ENCODE results near the gene RAB3A.

RAB3A gene

DNA sequence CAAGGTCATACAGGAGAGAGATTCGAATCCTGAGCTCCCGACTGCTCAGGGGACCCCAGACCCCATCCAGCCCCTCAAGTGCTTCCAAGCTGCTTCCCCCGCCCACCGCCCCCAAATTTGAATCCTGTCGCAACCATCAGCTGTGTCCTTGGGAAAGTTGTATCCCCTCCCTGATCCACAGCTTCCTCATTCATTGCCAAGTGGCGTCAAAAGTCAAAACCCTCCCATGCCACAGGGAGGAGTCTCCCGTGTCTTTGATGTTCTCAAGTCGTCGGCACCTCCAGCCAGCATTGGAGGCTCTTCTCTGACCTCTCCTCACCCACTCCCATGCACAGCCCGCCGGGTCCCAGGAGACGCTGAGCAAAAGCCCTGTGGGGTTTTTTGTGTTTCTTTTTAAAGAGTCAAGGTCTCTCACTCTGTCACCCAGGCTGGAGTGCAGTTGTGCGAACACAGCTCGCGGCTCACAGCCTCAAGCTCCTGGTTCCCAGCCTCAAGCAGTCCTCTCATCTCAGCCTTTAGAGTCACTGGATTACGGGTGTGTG is 33.1 kb downstream of the RAB3A start:
- TF ChIP-seq, protein P1, sequence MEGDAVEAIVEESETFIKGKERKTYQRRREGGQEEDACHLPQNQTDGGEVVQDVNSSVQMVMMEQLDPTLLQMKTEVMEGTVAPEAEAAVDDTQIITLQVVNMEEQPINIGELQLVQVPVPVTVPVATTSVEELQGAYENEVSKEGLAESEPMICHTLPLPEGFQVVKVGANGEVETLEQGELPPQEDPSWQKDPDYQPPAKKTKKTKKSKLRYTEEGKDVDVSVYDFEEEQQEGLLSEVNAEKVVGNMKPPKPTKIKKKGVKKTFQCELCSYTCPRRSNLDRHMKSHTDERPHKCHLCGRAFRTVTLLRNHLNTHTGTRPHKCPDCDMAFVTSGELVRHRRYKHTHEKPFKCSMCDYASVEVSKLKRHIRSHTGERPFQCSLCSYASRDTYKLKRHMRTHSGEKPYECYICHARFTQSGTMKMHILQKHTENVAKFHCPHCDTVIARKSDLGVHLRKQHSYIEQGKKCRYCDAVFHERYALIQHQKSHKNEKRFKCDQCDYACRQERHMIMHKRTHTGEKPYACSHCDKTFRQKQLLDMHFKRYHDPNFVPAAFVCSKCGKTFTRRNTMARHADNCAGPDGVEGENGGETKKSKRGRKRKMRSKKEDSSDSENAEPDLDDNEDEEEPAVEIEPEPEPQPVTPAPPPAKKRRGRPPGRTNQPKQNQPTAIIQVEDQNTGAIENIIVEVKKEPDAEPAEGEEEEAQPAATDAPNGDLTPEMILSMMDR (IDR thresholded peaks at IDR 0.05), result no peak

DNA sequence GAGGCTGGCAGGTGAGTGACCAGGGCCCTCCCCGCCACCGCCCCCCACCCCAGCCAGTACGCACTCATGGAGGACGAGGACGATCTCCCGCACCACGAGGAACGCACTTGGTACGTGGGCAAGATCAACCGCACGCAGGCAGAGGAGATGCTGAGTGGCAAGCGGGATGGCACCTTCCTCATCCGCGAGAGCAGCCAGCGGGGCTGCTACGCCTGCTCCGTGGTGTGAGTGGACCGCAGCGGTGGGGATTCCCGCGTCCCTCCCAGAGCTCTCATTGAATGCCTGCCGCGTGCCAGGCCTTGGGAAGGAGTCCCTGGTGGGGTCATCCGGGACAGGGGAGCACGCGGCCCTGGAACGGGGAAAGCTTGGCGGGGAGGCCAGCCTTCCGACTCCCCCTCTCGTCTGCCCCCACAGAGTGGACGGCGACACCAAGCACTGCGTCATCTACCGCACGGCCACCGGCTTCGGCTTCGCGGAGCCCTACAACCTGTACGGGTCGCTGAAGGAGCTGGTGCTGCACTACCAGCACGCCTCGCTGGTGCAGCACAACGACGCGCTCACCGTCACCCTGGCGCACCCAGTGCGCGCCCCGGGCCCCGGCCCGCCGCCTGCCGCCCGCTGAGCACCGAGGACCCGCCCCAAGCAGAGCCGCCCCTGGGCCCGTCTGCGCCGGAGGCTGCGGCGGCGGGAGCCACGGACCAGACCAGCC is 35.0 kb downstream of the RAB3A start:
- TF ChIP-seq, protein P1 (IDR thresholded peaks at IDR 0.05), result no peak

DNA sequence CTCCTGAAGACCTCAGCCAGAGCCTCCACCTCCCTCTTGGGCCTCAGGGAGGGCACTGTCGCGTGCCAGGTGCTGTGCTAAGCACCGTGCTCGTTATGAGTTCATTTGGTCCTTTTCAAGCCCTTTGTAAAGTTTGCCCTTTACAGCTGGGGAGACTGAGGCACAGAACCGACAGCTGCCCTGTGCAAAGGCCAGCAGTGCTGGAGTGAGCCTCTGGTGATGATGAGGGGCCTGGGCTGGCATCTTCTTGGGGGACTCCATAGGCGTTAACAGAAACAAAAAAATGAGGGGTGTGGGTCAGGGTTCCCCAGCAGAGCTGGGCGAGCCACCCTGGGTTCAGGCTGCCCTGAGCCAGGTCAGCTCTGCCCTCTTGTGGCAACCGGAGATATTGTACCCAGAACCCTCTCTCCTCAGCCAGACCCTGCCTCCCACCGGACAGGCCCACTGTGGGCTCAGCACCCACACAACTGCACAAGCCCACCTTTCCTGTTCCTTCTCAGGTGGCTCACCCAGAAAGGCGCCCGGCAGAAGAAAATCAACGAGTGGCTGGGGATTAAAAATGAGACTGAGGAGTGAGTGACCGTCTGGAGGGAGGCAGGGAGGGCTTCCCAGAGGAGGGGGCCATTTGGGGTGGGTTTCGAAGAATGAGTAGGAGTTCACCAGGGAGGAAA is 35.7 kb downstream of the RAB3A start:
- TF ChIP-seq, protein P1 (IDR thresholded peaks at IDR 0.05), result peak; percentile 71

DNA sequence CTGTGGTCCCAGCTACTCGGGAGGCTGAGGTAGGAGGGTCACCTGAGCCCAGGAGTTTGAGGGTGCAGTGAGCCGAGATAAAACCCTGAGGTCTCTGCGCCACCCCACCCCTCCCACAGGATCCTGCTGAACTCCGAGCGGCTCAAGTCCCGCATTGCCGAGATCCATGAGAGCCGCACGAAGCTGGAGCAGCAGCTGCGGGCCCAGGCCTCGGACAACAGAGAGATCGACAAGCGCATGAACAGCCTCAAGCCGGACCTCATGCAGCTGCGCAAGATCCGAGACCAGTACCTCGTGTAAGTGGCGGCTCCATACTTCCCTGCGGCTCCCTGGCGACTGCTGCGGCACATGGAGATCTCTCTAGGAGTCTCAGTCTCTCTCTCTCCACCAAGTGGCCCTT is 36.8 kb downstream of the RAB3A start:
- TF ChIP-seq, protein P1 (IDR thresholded peaks at IDR 0.05), result no peak

DNA sequence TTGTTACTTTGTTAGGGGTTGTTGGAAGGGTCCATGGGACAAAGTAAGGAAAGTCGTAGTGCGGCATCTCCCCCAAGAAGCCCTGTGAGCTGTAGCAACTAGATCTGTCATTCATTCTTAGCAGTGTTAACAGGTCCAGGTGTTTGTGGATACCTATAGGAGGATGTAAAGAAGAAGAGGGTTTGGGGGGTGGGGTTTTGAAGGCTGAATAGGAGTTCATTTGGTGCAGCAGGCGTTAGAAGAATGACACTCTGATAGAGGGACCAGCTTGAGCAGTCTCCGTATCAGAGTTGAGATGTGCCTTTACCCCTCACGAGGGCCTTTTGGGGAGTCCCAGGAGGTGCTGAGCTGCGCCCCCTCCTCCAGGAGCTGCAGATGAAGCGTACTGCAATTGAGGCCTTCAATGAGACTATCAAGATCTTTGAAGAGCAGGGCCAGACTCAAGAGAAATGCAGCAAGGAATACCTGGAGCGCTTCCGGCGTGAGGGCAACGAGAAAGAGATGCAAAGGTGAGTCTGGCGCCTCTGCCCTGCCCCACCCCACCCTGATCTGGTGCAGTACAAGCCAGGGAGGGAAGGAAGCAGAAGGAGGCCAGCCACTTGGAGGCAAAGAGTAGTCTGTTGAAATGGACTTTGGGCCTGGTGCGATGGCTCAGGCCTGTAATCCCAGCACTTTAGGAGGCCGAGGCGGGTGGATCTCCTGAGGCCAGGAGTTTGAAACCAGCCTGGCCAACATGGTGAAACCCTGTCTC is 37.9 kb downstream of the RAB3A start:
- TF ChIP-seq, protein P1 (IDR thresholded peaks at IDR 0.05), result no peak

DNA sequence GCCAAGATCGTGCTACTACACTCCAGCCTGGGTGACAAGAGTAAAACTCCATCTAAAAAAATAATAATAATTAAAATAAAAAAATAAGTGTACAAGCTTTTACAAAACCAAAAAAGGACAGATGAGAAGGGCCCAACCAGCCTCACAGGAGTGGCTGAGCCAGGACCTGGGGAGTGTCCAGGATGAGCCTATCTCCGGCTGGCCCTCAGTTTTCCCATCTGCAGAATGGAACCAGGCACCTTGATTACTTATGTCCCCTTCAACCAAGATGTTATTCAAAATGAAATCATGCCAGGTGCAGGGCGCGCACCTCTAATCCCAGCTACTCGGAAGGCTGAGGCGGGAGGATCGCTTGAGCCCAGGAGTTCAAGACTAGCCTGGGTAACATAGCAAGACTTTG is 39.8 kb downstream of the RAB3A start:
- TF ChIP-seq, protein P1 (IDR thresholded peaks at IDR 0.05), result no peak

DNA sequence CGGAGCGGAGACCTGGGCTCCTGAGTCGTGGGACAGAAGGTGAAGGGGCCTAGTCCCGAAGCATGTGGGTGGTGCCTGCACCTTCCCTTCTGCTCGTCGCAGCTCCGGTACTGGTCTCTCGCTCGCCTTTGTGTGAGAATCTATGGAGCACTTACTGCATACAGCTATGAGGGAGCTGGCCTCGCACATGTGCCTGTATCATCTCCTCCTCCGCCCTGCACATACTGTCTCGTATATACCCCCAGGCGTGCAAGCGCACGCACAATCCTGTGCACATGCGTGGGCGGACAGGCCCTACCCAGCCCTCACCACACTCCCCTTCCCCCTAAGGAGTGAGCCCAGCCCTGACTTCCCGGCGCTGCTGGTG is 42.2 kb downstream of the RAB3A start:
- TF ChIP-seq, protein P1 (IDR thresholded peaks at IDR 0.05), result peak; percentile 1; the same call in 1 of the 2 replicates

All from LNCAP (cell line).